Umbilical cord (tissue), 2 donors: ENCODE results near the gene CALR. TPM values are rescaled to one million over a fixed set of nuclear protein-coding genes. Genes with fewer than 3 reads are reported as not detected.
"Not testable (repeated sequence)": the region's sequence is repeated elsewhere in the genome, so short reads cannot be mapped to it uniquely, and the experiment has no call there.

Source experiments
- DNase-seq: peaks from one replicate; pipeline ENCODE4 v3.0.0-alpha.2; 2015; ENCODE audit warnings: low spot score
- total RNA-seq: library from RNA; depleted of rRNA; stranded (reverse); fragments of >200 nt; gene quantifications from one replicate; pipeline ENCODE4 v1.2.3, GENCODE V29; 2014; ENCODE audit warnings: low replicate concordance; ENCODE audit not compliant: insufficient read depth

CALR gene
- total RNA-seq, 1 donor from 2014 or later, result 404 TPM

DNA sequence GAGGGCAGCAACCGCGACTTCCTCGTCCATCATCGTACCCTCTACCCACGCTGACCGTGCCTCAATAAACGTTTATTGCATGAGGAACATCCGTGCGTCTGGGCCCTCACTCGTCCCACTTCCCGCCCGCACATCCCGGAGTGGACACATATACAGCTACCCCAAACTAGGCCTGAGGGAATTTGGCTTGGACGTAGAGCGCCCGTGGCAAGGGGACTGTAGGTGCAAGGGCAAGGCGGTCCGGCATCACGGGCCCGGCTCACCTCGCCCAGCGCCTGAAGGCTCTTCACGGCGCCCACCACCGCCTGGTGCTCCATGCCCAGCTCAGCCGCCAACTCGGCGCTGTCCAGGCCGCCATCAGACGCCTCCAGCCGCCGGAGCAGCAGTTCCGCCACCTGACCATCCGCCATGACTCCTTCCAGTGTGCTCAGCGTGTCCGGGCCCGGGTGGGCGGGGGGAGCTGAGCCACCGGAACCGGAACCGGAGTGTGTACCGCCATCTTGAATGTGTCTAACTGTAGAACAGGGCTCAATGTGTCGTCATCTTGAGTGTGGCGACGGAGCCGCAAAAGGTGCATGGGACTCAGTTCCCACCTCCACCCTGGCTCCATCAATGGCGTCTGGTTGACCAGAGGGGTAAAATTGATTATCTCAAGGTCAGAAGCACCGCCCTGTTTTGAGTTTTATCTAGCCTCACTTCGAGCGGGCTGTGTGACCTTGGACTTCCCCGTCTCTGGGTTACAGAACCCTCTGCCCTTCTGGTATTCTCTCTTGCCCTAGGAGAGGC is 4.9 kb upstream of the CALR start, which contains the start of gene FARSA:
Gene FARSA, minus strand, starts transcription at position 425 of the 786 bp plus-strand sequence. Its CDS starts 15 bp downstream, at position 410.
- peak; percentile 96 for DNase-seq

DNA sequence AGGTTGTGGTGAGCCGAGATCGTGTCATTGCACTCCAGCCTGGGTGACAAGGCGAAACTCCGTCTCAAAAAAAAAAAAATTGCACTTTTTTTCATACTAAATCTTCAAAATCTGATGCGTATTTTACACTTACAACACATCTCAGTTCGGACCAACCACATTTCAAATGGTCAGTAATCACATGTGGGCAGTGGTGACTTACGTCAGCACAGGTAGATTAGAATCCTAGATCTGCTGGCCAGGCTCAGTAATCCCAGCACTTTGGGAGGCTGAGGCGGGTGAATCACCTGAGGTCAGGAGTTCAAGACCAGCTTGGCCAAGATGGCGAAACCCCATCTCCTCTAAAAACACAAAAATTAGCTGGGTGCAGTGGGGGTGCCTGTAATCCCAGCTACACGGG is 3.3 kb upstream of the CALR start:
- no peak for DNase-seq

DNA sequence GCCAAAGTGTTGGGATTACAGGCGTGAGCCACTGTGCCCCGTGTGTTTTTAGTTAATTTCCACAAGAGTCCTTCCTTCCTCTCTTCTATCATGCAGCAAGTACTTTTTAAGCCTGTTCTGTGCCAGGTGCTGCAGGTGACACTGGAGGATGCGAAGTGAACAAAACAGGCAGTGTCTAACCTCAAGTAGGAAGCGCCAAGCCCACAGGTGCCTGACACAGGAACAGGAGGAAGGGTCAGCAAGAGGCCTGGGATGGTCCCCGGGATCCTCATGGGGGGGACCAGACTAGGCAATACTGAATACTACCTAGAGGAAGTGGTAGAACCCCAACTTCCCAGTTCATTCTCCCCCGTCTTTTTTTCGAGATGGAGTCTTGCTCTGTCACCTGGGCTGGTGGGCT is 1.8 kb upstream of the CALR start:
- no peak for DNase-seq

DNA sequence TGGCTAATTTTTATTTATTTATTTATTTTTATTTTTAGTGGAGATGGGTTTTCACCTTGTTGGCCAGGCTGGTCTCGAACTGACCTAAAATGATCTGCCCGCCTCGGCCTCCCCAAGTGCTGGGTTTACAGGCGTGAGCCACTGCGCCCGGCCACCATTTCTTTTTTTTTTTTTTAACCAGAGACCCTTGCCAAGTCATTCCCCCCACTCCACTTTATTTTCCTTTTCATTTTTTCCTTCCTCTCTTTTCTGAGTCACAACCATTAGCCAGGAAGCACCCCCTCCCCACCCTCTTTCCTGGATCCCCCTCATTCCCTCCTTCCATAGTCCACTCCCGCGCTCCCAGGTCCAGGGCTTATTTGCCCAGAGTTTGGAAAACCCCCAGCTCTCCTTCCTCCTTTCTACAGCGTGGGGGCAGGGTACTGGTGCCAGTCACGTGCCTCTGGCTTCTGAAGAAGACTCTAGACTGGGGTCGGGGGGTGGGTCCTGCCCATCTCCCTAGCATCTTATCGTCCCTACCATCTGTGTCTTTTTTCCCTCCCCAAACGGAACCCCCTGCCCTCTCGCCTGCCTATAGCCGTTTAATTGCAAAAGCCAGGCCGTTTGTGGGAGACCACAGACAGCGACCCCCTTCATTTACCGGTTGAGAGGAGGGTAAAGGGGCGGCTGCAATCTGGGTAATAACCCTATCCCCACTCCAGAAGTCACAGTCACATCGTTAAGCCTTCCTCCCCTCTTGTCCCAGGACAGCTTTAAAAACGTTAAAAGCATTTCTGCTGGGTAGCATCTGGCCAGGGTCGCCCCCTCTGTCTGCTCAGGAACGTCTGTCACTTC is 1.1 kb upstream of the CALR start:
- no peak for DNase-seq

DNA sequence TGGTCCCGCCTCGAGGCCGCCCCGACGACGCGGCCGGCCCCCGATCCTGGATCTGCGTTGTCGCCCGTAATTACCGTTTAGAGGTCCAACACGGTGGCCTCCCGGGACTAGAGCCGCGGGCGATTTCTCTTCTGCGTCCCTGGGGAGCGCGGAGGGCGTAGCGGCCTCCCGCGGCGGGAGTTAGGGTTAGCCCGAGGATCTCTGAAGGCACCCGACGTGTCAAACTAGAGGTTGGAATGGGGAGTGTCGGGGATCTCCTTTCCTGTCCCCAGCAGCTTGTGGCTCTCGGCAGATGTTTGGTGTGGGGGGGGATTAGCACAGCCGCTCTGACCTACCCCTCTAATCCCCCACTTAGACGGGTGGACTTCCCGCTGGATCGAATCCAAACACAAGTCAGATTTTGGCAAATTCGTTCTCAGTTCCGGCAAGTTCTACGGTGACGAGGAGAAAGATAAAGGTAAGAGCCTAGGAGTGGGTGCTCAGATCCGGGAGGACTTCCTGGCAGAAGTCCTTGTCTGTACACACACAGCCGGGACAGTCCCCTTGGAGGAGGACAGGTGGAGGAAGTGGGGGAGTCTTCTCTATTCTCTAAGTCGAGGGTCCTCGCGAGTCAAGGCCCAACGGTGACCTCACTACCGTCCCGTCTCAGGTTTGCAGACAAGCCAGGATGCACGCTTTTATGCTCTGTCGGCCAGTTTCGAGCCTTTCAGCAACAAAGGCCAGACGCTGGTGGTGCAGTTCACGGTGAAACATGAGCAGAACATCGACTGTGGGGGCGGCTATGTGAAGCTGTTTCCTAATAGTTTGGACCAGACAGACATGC is 581 bp downstream of the CALR start:
- DNase-seq, result no peak

DNA sequence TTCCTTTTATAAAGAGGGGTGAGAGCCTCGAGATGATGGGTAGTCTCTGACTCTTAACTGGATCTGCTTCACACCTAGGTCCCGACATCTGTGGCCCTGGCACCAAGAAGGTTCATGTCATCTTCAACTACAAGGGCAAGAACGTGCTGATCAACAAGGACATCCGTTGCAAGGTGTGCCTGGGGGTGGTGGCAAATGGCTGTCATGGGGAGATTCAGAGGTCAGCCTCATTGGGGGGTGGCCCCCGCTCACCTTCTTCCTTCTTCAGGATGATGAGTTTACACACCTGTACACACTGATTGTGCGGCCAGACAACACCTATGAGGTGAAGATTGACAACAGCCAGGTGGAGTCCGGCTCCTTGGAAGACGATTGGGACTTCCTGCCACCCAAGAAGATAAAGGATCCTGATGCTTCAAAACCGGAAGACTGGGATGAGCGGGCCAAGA is 1.6 kb downstream of the CALR start:
- no peak for DNase-seq

DNA sequence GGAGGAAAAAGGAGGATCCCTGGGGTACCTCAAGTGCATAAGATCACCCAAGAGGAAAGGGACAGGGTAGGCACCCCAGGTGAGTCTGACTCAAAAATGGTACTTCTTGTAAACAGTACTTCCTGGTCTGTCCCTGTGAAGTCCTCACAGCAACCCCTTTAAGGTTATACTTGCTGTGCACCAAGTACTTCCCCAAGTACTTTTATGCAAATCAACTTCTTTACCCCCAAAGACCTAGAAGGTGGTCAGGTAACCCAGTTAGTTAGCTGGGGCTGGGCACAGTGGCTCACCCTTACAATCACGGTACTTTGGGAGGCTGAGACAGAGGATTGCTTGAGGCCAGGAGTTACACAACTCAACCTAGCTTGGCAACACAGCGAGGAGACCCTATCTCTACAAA is 2.5 kb downstream of the CALR start:
- DNase-seq, result no peak

DNA sequence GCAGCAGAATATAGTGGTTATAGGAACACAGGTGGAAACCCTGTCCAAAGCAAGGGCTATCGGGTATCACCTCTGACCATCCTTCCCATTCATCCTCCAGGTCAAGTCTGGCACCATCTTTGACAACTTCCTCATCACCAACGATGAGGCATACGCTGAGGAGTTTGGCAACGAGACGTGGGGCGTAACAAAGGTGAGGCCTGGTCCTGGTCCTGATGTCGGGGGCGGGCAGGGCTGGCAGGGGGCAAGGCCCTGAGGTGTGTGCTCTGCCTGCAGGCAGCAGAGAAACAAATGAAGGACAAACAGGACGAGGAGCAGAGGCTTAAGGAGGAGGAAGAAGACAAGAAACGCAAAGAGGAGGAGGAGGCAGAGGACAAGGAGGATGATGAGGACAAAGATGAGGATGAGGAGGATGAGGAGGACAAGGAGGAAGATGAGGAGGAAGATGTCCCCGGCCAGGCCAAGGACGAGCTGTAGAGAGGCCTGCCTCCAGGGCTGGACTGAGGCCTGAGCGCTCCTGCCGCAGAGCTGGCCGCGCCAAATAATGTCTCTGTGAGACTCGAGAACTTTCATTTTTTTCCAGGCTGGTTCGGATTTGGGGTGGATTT is 5.1 kb downstream of the CALR start:
- DNase-seq, result no peak

DNA sequence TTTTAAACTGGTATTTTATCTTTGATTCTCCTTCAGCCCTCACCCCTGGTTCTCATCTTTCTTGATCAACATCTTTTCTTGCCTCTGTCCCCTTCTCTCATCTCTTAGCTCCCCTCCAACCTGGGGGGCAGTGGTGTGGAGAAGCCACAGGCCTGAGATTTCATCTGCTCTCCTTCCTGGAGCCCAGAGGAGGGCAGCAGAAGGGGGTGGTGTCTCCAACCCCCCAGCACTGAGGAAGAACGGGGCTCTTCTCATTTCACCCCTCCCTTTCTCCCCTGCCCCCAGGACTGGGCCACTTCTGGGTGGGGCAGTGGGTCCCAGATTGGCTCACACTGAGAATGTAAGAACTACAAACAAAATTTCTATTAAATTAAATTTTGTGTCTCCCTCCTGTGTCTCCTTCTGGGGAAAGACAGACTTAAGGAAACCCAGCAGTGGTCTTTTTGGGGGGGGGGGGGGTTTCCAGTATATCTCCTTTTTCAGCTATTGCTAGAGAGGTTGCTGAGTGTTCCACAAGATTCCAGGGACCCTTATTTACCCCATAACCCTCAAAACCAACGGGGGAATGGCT is 5.8 kb downstream of the CALR start:
- no peak for DNase-seq

DNA sequence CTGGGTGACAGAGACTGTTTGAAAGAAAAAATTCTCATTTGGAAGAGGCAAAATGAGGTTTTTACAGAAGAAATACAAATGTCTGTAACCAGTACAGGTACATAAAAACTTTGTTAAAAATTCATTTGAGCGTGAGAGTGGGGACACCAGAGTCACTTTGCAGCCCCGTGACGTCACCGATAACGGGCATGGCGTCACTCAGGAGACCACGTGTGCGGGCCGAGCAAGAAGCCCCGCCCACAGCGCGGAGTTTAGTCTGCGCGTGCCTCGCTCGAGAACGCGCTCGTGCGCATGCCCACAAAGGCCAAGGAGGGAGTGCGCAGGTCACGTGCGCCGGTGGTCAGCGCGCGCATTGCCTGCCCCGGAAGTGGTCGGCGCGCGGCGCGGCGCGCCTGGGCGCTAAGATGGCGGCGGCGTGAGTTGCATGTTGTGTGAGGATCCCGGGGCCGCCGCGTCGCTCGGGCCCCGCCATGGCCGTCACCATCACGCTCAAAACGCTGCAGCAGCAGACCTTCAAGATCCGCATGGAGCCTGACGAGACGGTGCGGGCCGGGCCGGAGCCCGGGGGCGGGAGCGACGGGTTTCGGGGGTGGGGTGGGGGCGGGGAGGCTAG is 7.2 kb downstream of the CALR start, which contains the start of gene RAD23A:
Gene RAD23A, plus strand, starts transcription at position 384 of the 613 bp plus-strand sequence. Its CDS starts 87 bp downstream, at position 471.
- peak; percentile 98 for DNase-seq

DNA sequence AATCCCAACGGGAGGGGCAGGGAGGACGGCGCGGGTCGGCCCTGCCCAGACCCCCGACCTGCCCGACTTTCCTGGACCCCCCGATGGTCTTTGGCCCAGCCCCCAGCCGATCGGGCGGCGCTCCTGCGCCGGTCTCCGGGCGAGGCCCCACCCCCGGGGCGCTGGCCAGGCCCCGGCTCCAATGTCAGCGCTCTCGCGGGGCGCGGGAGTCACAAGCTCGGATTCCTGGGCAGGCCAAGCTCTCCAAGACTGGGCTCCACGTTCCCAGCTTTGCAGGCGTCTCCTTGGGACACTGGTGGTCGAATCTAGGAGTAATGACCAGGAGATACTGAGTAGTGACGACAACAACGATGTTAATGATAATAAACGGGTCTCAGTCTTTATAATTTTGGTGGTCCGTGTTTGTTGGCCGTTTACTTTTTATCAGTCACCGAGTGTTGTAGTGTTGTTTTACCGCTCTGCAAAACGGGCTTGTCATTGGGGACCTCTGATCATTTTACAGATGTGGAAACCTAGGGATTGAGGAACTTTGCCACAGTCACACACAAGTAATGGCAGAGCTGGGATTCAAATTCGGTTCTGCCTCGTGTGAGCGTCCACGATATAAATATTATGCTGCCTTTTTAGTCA is 7.8 kb downstream of the CALR start:
- peak; percentile 81 for DNase-seq

DNA sequence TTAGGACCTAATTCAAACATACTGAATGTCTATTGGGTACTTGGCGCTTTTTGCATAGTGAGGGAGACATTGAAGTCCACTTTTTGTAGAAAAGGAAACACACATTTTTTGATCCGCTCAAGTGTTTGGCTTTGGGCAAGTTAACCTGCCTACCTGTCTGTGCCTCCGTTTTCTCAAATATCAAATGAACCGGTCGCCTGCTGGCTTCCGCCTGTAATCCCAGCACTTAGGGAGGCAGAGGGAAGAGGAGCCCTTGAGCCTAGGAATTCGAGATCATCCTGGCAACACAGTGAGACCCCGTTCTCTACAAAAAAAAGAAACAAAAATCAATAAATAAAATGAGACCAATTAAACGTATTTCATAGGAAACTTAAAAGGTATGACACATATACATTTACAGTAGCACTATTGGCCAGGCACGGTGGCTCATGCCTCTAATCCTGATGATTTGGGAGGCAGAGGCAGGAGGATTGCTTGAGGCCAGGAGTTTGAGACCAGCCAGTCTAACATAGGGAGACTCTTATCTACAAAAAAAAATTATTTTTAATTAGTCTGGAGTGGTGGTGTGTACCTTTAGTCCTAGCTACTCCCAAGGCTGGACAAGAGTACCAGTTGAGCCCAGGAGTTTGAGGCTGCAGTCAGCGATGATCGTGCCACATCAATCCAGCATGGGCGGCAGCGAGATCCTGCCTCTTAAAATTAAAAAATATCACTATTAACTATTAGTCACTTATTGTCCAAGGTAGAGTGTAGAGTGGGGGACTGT is 8.5 kb downstream of the CALR start:
- DNase-seq, result no peak

DNA sequence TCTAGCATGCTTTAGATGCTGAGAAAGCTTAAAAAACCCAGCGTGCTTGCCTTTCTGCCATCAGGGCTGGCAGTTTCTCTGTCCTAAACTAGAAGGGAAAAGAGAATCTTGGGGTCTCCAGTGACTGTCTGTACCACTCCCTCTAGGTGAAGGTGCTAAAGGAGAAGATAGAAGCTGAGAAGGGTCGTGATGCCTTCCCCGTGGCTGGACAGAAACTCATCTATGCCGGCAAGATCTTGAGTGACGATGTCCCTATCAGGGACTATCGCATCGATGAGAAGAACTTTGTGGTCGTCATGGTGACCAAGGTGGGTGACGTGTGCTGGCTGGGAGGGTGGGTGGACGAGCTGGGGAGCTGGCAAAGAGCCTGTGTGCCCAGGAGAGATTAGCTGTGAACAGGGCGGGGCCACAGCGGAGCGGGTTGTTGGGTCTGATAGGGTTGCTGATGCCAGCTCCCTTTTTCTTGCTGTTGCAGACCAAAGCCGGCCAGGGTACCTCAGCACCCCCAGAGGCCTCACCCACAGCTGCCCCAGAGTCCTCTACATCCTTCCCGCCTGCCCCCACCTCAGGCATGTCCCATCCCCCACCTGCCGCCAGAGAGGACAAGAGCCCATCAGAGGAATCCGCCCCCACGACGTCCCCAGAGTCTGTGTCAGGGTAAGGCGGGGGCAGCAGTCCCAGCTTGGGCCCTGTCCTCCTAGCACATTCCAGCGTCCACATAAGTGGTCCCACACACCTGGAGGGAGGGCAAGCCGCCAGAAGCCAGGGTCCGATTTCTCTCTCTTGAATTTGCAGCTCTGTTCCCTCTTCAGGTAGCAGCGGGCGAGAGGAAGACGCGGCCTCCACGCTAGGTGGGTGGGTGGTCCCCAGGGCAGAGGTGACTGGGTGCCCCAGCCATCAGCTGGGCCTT is 9.5 kb downstream of the CALR start:
- no peak for DNase-seq

DNA sequence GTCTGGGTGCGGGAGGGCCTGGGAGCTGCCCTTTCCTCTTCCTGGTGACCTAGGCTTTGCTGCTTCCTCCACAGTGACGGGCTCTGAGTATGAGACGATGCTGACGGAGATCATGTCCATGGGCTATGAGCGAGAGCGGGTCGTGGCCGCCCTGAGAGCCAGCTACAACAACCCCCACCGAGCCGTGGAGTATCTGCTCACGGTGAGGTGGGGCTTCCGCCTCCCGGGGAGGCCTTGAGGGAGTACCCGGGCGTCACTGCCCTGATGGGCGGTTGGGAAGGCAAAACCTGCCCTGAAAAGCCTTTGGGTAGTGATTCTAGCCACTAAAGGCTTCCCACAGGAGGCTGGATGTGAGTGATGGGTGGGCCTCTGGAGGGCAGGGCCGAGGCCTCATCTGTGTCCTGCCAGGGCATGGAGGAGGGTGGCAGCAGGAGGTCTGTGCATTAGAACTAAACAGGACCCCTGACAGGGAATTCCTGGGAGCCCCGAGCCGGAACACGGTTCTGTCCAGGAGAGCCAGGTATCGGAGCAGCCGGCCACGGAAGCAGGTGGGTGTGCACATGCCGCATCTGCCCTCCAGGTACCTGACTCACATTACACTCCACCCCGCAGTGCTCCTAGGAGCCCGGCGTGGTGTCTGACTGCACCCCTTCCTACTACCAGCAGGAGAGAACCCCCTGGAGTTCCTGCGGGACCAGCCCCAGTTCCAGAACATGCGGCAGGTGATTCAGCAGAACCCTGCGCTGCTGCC is 10.4 kb downstream of the CALR start:
- DNase-seq, result no peak

DNA sequence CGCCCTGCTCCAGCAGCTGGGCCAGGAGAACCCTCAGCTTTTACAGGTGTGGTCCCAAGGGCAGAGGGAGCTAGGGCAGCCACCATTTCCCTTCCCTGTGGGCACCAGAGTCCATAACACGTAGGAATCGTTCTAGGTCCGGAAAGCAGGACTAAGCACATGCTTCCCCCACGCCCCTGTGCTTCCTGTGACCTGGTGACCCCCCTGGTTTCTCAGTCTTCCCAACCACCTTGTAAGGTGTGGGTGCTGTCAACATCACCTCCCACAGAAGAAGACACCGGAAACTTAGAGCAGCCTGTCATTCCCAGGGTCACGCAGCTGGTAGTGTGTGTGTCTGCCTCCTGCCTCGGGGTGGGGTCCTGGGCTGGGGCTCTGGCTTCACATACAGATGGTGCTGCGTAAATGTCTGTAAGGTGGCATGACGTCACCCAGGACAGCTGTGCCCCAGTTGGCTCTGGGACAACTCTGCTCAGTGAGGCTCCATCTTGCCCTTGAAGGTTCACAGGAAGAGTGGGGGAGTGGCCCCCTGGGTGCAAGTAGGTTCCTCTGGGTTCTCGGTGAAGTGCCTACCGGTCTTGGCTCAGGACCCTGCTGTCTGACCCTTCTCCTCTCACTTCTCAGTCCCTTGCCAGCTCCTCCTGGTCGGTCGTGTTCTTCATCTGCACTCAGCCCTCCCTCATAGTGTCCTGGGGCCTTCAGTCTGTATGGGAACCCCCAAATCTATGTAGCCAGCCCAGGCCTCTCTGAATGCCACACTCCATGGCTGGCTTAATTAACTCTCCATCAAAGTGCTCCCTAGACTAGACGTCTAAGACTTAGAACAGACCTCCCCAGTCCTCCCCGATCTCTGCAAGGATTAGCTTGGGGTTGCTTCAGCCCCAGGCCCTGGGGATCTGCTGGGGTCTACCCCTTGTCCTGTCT is 11.2 kb downstream of the CALR start:
- DNase-seq, result no peak

DNA sequence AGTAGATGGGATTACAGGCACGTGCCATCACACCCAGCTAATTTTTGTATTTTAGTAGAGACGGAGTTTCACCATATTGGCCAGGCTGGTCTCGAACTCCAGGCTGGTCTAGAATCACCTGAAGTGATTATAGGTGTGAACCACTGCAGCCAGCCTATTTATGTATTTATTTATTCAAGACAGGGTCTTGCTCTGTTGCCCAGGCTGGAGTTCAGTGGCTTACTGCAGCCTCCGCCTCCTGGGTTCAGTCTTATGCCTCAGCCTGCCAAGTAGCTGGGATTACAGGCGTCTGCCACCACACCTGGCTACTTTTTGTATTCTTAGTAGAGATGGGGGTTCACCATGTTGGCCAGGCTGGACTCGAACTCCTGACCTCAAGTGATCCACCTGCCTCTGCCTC is 13.6 kb downstream of the CALR start:
- DNase-seq, result not testable (repeated sequence)
